GM19240 (cell line): ENCODE results near the gene CPT1A.

Experiments
- DNase-seq: peaks from one replicate; pipeline ENCODE4 v3.0.0; 2011; ENCODE audit warnings: low spot score; ENCODE audit not compliant: insufficient read length

CPT1A gene

DNA sequence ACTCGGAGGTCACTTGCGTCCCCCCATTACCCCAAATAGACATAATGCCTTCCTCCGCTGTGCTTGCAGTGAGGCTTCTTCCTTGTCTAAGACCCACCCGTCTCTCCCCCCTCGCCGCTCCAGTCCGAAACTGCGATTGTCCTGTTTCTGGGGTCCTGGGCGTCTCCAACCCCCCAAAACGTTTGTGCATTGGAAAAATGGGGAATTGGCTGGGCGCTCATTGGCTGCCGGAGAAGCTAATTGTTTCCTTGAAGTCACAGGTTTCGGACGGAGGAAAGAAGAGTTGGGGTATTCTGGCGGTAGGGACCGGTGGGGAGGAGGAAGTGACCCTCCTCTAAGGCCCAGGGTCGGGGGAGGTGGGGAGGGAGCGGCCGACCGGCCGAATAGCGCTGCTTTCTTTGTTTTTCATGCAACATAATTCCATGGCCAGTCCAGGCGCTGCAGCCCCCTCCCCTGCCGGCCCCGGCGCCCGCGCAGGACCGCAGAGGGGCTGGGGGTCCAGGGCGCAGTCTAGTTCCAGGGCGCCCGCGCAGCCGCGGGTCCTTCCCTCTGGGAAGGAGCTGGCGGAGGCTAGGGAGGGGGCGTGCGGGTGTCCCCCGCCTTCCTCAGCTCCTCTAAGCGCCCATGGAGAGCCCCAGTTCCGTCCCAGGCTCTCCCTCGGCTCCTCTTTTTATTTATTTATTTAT lies 12.7 kb upstream of the CPT1A start:
- DNase-seq = no peak

DNA sequence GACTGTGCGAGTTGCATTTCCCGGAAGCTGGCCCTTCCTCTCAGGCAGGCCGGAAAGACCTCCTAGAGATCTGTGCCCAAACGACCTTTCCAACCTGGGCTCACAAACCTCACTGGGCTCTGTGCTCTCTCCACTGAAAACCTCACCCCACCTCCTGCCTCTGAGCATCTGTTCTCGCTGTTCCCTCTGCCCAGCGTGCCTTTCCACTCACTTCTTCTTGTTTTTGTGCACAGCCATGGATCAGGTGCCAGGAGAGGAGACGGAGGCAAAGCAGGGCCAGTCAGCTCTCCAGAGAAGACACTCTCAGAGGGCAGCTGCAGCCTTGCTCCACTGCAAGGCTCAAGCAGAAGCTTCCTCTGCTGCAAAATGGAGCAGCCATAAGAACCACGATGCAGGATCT lies 10.9 kb upstream of the CPT1A start:
- DNase-seq = no peak

DNA sequence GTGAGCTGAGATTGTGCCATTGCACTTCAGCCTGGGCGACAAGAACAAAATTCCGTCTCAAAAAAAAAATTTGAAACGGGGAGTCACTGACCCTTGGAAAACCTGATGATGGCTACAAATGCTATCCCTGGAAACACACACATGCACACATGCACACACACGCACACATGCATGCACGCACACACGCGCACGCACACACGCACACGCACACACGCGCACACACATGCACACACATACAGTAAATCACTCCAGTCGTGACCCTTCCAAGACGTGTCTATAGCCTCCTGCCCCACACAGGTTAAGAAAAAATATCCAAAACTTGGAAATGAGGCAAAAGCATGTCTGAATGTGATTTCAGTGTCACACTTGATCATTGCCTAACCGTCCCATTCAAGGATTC lies 6.7 kb upstream of the CPT1A start:
- DNase-seq = no peak

DNA sequence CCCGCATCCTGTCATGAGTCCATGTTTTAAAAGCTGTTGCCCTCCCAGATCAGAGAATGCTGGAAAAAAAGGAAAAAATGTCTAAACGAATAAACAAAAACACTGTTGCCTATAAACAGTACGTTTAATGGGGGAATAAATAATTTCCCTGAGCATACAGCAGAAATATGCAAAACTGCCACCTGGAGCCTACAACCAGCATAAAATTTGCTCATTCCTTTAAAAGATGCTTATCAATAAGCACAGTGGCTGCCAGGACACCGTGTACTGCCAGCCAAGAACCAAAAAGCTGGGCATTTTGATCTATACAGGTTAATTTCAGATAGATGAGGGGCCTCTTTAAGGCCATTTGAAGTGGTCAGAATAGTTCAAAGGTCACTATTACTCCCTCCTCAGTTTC lies 5.7 kb upstream of the CPT1A start:
- DNase-seq = no peak

DNA sequence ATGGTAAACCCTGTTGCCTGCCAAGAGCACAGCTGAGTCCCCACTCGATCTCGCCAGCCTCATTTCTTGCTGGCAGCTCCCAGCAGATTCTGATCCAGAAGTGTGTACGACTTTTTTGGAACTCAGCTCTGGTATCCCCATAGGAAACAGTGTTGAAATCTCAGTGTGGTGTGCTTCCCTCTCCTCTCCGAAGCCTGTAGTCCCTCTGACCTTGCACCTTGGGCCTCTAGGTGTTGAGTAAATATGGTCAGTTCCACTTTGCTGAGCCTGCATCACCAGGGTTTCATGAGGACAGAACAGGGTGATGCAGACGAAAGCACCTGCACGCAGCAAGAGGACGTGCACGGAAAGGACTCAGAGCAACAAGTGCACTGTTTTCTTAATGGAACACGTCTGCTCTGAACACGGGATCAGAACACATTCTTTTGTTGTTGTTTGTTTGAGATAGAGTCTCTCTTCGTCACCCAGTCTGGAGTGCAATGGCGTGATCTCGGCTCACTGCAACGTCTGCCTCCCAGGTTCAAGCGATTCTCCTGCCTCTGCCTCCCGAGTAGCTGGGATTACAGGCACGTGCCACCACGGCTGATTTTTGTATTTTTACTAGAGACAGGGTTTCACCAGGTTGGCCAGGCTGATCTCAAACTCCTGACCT lies 3.8 kb upstream of the CPT1A start:
- DNase-seq = no peak

DNA sequence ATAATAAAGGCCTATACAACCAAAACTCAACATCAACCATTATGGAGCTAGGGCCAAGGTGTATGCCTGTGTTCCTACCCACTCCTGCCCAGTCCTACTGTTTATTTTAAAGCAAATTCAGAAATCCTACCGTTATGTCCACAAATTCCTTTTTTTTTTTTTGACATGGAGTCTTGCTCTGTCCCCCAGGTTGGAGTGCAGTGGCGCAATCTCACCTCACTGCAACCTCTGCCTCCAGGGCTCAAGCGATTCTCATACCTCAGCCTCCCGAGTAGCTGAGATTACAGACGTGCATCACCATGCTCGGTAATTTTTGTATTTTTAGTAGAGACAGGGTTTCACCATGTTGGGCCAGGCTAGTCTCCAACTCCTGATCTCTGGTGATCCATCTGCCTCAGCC lies 3.1 kb upstream of the CPT1A start:
- DNase-seq = no peak

DNA sequence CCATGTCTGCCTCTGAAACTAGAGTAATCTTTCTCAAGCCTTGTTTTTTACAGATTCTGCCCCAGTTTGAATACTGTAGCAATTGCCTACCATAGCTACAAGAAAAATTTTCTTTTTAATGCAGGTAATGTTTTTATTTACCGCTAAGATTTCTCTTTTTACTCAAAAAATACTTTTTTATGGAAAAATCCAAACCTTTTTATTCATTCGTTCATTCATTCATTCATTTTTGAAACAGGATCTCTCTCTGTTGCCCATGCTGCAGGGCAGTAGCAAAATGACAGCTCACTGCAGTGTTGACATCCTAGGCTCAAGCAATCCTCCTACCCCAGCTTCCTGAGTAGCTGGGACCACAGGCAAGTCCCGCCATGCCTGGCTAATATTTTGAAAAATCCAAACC lies 2.7 kb upstream of the CPT1A start:
- DNase-seq = no peak

DNA sequence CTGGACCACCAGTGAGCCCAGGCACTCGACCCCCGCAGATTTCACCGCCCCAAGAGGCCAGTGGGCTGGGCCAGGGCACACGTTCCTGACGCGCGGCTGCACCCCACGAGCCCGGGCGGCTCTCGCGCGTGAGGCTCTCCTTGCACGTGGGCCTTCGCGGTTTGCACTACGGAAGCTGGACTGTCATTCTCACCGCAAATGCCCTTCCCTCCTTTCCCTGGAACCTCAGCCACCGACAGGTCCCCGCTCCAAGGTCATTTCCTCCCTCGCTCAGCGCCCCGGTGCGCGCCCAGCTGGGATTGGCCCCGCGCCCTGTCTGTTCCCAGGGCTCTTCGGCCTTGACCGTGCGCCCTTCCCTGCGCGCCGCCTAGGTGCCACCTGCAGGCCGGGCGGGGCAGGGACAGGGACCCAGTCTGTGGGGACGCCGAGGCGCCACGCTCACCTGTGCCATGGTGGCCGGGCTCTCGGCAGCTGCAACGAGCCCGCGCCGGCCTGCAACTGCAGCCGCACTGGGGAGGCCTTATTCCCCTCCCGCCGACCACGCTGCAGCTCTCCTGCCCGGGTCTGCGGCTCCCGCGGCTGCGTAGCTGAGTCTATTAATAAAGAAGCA lies 2.1 kb upstream of the CPT1A start:
- peak; percentile 73 for DNase-seq

DNA sequence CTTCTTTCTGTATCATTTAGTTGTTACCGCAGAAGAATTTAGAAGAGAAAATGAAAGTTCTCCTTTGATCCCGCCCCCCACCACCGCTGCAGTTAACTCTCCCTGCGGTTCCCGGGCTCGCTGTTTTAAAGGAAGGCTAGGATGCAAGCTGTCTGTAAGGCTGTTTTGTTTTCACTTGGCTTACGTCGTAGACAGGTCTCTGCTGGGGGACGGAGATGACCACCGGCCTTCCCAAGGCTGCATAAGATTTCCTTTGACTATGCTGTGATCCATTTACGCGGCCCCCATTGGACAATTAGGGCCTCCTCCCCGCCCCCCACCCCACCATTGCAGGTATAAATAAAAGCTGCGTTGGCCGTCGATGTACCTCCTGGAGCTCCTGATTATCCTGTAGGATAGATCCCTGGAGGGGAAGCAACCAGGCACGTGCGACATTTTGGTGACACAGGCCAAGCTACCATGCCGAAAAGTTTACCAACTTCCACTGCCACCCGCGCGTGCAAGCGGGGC lies 1.4 kb upstream of the CPT1A start:
- no peak for DNase-seq

DNA sequence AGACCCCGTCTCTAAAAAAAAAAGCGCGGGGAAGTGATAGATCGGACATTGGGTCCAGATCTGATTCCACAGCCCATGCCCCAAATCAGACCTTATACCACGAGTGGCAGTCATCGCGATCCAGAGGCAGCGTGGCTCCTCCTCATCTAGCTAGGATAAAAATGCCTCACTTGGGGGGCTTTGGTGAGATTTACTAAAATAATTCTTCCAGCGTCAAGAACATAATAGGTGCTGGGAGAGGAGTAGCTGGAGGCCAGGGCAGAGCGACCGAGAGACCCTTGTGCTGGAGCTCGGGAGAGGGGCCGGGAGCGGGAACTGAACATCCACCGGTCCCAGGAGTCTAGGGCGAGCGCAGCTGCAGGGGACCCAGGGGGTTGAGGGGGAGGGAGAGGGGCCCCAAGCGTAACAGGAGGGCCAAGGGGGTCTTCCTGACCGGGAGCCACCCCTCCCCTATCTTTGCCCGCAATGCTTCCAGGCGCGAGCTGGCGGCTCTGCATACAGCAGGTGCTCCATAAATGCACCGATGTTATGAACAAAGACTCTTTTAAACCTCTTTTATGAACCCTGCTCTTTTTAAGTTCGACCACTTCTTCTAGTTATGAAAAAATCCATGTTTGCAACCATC lies 823 bp upstream of the CPT1A start:
- DNase-seq = no peak

DNA sequence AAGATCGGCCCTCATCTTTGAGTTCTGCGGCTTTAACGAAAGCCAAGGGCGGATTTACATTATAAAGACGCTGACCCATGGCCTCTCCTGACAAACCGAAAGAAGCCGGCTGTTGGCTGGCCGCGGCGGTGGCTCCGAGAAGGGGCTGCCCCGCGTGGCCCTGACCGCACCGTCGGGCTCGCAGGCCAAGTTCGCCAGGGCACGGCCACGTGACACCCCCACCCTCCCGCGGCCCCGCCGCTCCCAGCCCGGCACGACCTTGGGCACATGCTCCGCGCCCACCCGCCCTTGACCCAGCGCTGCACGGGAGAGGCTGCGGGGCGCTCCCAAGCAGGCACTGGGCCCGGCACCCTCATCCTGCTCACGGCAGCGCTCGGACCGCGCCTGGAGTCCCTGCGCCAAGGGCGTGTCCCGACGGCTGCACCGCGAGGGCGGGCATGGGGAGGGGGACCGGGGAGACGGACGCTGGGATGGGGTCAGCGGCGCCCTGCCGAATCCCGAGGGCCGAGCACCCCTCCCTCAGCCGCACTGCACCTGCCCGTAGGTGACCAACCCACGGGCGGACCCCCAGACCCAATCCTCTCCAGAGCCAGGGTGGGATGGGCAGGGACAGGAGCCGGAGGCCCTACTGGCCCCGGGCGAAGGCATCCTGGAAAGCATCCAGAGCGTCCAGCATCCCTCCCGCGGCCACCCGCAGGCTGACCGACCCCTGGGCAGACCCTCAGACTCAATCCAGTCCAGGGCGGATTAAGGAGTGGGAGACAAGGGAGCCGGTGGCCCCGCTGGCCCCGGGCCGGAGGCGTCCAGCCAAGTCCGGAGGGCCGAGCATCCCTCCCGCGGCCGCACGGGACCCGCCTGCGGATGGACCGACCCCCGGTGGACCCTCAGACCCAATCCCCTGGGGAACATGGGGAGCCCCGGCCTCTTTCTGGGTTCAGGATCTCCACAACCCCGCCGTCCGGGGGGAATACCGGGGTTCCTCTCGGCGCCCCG lies 759 bp downstream of the CPT1A start:
- no peak for DNase-seq

DNA sequence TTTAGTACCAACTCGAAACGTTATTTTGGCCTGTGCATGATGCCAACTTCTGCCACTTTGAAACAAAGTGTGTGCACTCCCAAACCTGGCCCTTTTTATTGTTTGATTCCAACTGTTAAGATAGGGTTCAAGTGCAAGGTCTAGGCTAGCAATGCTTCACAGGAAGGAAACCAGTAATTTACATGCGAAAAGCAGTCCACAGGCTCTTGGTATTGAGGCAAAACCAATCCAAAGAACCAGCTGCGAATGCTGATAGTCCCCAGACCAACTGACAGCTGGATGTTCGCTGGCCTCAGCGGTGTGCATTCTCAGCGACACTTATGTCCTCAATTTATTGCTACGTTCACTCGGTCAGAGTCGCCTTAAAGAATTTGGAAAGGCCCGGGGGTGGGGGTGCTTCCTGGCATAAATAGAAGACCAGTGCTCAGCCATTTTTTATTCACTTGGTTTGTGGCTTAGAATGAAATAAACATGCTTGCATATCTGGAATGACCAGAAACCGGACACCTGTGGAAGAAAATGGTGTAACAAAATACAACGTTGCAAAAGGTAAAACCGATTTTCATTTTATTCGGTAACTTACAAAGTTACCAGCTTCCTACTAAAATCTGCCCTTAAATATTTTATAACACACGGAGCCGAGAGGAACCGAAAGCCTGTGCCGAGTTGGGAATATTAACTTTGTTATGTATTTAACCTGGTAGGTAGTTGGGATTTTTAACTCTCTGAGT lies 1.6 kb downstream of the CPT1A start:
- DNase-seq = no peak

DNA sequence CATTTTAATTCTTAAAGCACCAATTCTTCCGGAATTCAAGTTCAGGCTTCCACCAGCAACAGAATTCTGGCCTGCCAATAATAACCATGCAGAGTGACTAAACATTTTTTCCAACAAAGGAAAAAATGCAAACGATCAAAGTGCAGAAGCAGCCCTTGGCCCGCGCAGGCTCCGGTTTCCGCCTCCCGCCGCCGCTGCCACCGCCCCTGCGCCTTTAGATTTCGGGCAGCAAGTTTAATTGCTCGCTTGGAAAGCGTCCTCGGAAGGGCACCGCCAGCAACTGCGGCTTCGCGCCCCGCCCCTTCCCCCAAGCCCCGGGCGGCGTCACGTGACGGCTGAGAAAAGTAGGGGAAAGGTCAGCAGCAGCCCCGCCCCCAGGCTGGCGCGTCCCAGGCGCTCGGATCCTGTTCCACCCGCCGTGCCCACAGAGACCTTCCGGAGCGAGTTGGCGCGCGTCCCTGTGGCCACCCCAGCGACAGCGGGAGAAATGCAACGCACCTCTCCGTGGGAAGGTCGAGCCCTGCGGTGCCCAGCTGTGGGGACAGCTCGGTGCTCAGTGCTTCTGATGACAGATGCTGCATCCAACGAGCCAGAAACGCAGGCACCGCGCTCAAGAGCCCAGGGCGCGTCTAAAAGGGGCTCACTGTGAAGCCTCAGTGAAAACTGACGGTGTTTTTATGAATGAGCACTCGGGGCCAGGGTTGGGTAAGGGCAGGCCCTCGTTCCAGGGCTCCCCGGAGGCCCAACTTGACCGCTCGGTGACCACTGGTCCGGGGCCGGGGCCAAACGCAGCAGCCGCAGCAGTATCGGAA lies 2.5 kb downstream of the CPT1A start:
- peak; percentile 78 for DNase-seq

DNA sequence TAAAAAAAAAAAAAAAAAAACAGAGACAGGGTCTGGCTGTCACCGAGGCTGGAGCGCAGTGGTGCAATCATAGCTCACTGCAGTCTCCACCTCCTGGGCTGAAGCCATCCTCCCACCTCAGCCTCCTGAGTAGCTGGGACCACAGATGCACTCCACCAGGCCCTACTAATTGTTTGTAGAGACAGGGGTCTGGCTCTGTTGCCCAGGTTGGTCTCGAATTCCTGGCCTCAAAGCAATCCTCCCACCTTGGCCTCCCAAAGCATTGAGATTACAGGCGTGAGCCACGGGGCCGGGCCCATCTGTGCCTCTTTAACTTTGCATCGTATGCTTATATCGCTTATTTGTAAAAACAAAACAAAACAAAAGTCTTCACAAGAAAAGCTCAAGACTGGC lies 3.1 kb downstream of the CPT1A start:
- no peak for DNase-seq

DNA sequence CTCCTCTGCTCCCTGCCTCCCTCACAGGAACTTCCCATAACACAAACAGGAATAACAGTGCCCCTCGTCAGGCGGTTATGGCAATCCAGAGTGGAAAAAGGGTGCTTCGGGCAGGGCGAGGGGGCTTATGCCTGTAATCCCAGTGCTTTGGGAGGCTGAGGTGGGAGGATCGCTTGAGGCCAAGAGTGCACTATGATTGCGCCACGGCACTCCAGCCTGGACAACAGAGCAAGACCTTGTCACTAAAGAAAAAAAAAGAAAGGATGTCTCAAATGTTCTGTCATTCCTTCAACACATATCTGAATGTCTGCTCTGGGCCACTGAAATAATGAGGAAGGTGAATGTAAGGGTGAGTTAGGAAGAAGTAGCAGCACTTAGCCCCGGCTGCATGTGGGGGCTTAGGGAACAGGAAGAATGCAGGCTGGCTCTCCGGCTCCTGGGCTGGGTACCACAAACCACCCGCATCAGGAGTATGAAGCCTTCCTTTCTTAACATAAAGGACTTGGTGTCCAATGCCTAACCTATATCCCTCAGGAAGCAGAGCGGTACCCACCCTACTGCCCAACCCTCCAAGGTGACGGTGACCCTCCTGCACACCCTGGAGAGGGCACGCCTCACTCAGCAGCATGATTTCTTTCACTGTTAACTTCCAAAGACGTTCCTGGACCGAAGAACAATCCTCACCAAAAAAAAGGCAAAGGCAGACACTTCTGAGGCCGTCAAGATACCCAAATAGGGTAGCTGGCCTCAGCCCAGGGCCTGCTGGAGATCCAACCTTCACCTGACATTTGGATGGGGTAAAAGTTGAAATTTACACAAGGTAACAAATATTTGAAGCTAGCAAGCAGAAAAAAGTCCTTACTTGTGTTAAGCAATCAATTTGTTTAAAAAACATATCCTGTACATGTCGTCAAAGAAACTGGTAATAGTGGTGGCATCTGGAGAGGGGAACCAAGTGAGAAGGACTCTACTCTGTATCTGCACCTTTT lies 3.8 kb downstream of the CPT1A start:
- DNase-seq = no peak

DNA sequence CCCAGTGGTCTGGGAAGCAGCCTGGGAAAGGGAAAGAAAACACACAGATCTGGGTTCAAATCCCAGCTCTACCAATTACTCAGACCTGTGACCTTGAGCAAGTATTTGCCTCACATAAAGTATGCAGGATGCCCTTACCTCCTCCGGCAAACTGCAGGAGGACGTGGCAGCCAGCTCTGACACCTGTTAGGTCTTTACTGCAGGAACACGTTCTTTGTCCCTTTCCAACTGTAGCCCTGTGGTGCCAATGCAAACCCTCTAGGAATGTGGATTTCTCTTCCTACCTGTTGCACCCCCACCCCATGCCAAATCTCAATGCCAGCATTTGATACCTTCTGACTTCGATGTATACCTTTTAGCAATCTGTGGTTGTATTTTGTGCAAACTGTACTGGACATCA lies 6.0 kb downstream of the CPT1A start:
- DNase-seq = no peak

DNA sequence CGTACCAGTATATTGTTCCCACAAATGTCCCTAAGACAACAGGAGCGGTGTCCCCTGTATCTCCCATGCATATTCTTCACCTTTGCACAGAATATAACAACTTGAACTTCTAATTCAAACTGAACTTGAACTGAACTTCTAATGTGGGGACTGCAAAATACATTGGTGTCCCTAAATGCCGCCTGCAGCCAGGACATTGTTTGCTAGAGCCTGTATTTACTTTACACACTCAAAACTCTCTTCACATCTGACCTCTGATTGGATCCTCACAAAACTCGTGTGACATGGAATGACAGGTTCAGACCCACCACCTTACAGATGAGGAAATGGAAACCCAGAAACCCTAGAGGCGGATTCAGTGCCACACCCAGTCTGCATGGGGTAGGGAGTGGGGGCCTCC lies 6.4 kb downstream of the CPT1A start:
- DNase-seq = no peak

DNA sequence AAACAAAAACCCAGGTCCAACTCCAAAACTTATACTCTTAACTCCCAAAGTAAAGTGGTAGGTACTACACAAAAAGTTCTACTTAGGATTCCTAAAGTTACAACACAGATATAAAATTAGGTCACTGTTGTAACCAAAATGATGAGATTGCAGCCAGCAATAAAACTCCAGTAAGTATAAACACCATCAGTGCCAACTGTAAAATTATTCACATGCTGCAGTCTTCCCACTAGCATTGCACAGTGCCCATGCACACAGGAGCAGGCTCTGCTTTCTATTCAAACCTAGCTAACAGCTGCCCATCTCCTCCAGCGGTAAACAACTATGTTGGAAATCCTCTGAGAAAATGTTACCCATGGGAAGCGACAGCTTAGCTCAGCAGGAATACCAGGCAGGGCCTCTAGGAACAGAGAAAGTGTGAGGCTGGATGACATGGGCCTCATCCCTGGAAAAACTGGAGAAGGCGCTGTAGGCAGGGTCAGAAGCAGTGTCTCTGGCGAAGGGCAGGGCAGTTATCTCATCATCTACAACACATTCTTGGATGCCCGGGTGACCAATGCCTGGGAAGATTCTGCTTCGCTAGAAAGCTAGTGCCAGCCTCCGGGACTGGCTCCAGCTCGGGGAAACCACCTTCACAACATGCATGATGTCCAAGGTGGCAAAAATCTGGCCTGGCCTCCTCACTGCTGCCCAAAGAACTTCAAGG lies 9.1 kb downstream of the CPT1A start:
- DNase-seq = no peak
